ENCODE measurements around the gene INO80E. TPM values are rescaled to one million over a fixed set of nuclear protein-coding genes. Genes with fewer than 3 reads are reported as not detected.

INO80E gene
- polyA plus RNA-seq, 1 of the 3 experiments (the other 2 are of a cell fraction) = 46.6 TPM

DNA sequence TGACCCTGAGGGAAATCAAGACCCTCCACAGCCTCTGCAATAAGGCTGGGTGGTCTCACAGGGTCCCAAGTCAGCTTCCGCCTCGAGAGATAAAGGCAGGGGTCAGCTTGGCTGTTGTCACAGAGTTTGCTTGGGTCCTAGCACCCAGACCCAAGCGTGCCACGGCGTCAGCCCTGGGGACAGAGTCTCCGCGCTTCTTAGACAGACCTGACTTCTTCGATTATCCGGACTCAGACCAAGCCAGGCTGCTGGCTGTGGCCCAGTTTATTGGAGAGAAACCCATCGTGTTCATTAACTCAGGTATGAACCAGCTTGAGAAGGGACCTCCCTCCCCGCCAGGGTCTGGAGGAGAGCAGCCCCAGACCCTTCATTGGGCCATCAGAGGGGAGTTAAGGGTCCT lies 27.5 kb downstream of the INO80E start:
- WGBS (ENCODE audit: low lambda C conversion rate) = 61% methylated on average over 8 of the region's 11 CpGs

DNA sequence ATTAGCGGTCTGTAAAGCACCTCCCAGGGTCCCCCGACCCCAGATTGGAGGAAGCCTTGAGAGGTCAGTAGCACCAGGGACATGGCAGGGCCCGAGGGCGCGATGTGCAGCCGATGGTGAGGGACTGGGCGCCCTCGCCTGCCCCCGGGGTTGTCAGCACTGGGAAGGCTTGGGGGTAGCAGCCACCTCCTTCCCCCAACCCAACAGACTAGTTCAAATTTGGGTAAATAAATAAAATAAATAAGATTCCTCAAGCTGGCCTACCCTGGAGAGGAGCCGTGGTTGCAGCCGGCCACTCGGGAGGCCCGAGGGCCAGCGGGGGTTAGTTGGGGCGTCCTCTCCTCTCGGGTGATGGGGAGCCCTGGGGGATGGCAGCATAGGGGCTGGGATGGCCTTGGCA lies 28.4 kb downstream of the INO80E start:
- POLR2A ChIA-PET = no interaction called here
- no peak overlapping the region for H3K27ac ChIP-seq (ENCODE audit: low read depth in 2 of 2, low read length in 1 of 2)
- no peak overlapping the region for H2AFZ ChIP-seq (ENCODE audit: low read depth)
- no peak for DNase-seq
- H3K9me3 ChIP-seq = no peaks in the 10 kb centered on the region
- no peaks in the 10 kb centered on the region for H3K79me2 ChIP-seq (ENCODE audit: insufficient read depth)
- no peak overlapping the region for H3K9ac ChIP-seq
- H3K4me3 ChIP-seq (ENCODE audit: low read depth in 2 of 2, low read length in 1 of 2) = no peak overlapping the region
- H3K4me2 ChIP-seq = no peak overlapping the region
- H3K9me2 ChIP-seq = no peaks in the 10 kb centered on the region
- H3K4me1 ChIP-seq (ENCODE audit: control insufficient read depth in 1 of 2, insufficient read depth in 2 of 2, low read depth in 1 of 2, low read length in 1 of 2) = peaks cover 0 to 16% of the 10 kb centered on the region in 2 experiments; a peak in 1 of 4 replicates
- H3F3A ChIP-seq (replicated peaks; ENCODE audit: insufficient read depth) = peaks cover 6% of the 10 kb centered on the region
- TF ChIP-seq GABPA (IDR thresholded peaks at IDR 0.05; ENCODE audit: low read depth) (no peak), EP300 (IDR thresholded peaks at IDR 0.05; ENCODE audit: borderline replicate concordance in 1 of 2, low read depth in 1 of 2, low read length in 1 of 2) (no peak), CHD2 (IDR thresholded peaks at IDR 0.05; ENCODE audit: low read length, partially characterized antibody) (no peak), TEAD4 (IDR thresholded peaks at IDR 0.05; ENCODE audit: borderline replicate concordance, insufficient read depth) (no peak), NRF1 (IDR thresholded peaks at IDR 0.05; ENCODE audit: low read depth, low read length) (no peak), FOXJ3 (CRISPR knock-in tag; IDR thresholded peaks at IDR 0.05) (no peak)
- TF ChIP-seq, protein P1, sequence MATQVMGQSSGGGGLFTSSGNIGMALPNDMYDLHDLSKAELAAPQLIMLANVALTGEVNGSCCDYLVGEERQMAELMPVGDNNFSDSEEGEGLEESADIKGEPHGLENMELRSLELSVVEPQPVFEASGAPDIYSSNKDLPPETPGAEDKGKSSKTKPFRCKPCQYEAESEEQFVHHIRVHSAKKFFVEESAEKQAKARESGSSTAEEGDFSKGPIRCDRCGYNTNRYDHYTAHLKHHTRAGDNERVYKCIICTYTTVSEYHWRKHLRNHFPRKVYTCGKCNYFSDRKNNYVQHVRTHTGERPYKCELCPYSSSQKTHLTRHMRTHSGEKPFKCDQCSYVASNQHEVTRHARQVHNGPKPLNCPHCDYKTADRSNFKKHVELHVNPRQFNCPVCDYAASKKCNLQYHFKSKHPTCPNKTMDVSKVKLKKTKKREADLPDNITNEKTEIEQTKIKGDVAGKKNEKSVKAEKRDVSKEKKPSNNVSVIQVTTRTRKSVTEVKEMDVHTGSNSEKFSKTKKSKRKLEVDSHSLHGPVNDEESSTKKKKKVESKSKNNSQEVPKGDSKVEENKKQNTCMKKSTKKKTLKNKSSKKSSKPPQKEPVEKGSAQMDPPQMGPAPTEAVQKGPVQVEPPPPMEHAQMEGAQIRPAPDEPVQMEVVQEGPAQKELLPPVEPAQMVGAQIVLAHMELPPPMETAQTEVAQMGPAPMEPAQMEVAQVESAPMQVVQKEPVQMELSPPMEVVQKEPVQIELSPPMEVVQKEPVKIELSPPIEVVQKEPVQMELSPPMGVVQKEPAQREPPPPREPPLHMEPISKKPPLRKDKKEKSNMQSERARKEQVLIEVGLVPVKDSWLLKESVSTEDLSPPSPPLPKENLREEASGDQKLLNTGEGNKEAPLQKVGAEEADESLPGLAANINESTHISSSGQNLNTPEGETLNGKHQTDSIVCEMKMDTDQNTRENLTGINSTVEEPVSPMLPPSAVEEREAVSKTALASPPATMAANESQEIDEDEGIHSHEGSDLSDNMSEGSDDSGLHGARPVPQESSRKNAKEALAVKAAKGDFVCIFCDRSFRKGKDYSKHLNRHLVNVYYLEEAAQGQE (IDR thresholded peaks at IDR 0.05; ENCODE audit: low read depth, low read length) = no peak
- TF ChIP-seq, protein P2, sequence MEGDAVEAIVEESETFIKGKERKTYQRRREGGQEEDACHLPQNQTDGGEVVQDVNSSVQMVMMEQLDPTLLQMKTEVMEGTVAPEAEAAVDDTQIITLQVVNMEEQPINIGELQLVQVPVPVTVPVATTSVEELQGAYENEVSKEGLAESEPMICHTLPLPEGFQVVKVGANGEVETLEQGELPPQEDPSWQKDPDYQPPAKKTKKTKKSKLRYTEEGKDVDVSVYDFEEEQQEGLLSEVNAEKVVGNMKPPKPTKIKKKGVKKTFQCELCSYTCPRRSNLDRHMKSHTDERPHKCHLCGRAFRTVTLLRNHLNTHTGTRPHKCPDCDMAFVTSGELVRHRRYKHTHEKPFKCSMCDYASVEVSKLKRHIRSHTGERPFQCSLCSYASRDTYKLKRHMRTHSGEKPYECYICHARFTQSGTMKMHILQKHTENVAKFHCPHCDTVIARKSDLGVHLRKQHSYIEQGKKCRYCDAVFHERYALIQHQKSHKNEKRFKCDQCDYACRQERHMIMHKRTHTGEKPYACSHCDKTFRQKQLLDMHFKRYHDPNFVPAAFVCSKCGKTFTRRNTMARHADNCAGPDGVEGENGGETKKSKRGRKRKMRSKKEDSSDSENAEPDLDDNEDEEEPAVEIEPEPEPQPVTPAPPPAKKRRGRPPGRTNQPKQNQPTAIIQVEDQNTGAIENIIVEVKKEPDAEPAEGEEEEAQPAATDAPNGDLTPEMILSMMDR (IDR thresholded peaks at IDR 0.05) = no peak
- H3K27me3 ChIP-seq (ENCODE audit: insufficient read depth) = no peaks in the 10 kb centered on the region
- H4K20me1 ChIP-seq (ENCODE audit: insufficient read depth) = no peaks in the 10 kb centered on the region
- 66% methylated on average over 16 of the region's 16 CpGs for WGBS (ENCODE audit: low lambda C conversion rate)
- no peaks in the 10 kb centered on the region for H3K36me3 ChIP-seq (replicated peaks in 1 of 2; ENCODE audit: control insufficient read depth in 1 of 2, insufficient read depth in 2 of 2, low read length in 1 of 2)
- CTCF ChIA-PET = interaction anchor here (0.6 to 0.9 kb wide), 2 partner anchors 8 to 18 kb away, joined by 3 read pairs; no protein-coding TSS in a partner anchor

More for the DNA sequence above, 27.5 kb downstream of the INO80E start:
- no peak overlapping the region for H3K9ac ChIP-seq
- DNase-seq = no peak
- CTCF ChIA-PET = interaction anchor here (1.1 to 3.4 kb wide), 3 partner anchors 9 to 175 kb away, joined by 3 to 43 read pairs (median 4); partner anchors contain the start of gene TLCD3B
- H3K9me2 ChIP-seq = no peaks in the 10 kb centered on the region
- no peak overlapping the region for H3K4me3 ChIP-seq (ENCODE audit: low read depth in 2 of 2, low read length in 1 of 2)
- peaks cover 6% of the 10 kb centered on the region for H3F3A ChIP-seq (replicated peaks; ENCODE audit: insufficient read depth)
- POLR2A ChIA-PET = interaction anchor here (0.8 to 1.2 kb wide), 2 partner anchors 8 to 17 kb away, joined by 3 to 5 read pairs; partner anchors contain the start of gene TLCD3B
- TF ChIP-seq SMC3 (IDR thresholded peaks at IDR 0.05; ENCODE audit: low read depth, low read length) (no peak), FOSL2 (IDR thresholded peaks at IDR 0.05; ENCODE audit: borderline replicate concordance, low read depth) (no peak), YY1 (IDR thresholded peaks at IDR 0.05; ENCODE audit: low read depth) (no peak), CHD2 (IDR thresholded peaks at IDR 0.05; ENCODE audit: low read length, partially characterized antibody) (no peak)
- no peaks in the 10 kb centered on the region for H3K36me3 ChIP-seq (replicated peaks in 1 of 2; ENCODE audit: control insufficient read depth in 1 of 2, insufficient read depth in 2 of 2, low read length in 1 of 2)
- H3K9me3 ChIP-seq = no peaks in the 10 kb centered on the region
- H3K4me2 ChIP-seq = no peak overlapping the region
- H3K27ac ChIP-seq (ENCODE audit: low read depth in 2 of 2, low read length in 1 of 2) = no peak overlapping the region
- no peaks in the 10 kb centered on the region for H3K79me2 ChIP-seq (ENCODE audit: insufficient read depth)
- no peaks in the 10 kb centered on the region for H3K27me3 ChIP-seq (ENCODE audit: insufficient read depth)
- no peak overlapping the region for H2AFZ ChIP-seq (ENCODE audit: low read depth)
- H4K20me1 ChIP-seq (ENCODE audit: insufficient read depth) = no peaks in the 10 kb centered on the region
- peaks cover 0 to 7% of the 10 kb centered on the region in 2 experiments; a peak in 1 of 4 replicates for H3K4me1 ChIP-seq (ENCODE audit: control insufficient read depth in 1 of 2, insufficient read depth in 2 of 2, low read depth in 1 of 2, low read length in 1 of 2)

Measured in SK-N-SH (cell line).